GM18511 (cell line): Measurements from ENCODE around the gene C1QL4.
"Not testable (repeated sequence)": the region's sequence is repeated elsewhere in the genome, so short reads cannot be mapped to it uniquely, and the experiment has no call there.

Experiments used
- ATAC-seq: cut with Tn5 transposase; IDR thresholded peaks from one replicate; pipeline ENCODE4 v1.9.1; 2021; ENCODE audit warnings: mild to moderate bottlenecking, moderate library complexity; ENCODE audit not compliant: unreplicated experiment

The C1QL4 gene

GRCh38 chr12:49336645-49337584, at the start of gene C1QL4:
TSS of gene C1QL4 (minus strand) at chr12:49337188. CDS start at chr12:49336477, 711 bp downstream.
- peak; percentile 68 for ATAC-seq

GRCh38 chr12:49380184-49380583, 43.2 kb upstream of the C1QL4 start:
- ATAC-seq, result not testable (repeated sequence)

GRCh38 chr12:49377386-49377785, 40.4 kb upstream of the C1QL4 start:
- ATAC-seq, result no peak

- ATAC-seq, result no peak
Measured at GRCh38 chr12:49375406-49375805, 38.4 kb upstream of the C1QL4 start.

- ATAC-seq, result no peak
Measured at GRCh38 chr12:49370539-49370938, 33.6 kb upstream of the C1QL4 start.

- ATAC-seq, result peak; percentile 33
Measured at GRCh38 chr12:49369411-49370145, 32.6 kb upstream of the C1QL4 start.

- ATAC-seq, result no peak
Measured at GRCh38 chr12:49368240-49368600, 31.2 kb upstream of the C1QL4 start.

GRCh38 chr12:49367381-49368239, 30.6 kb upstream of the C1QL4 start, which contains the start of gene SPATS2:
TSS of gene SPATS2 (plus strand) at chr12:49367462. CDS start at chr12:49461013, 93,551 bp downstream.
- ATAC-seq, result no peak

GRCh38 chr12:49366652-49367380, 29.8 kb upstream of the C1QL4 start:
- peak; percentile 79 for ATAC-seq

- peak; percentile 20 for ATAC-seq
Measured at GRCh38 chr12:49366096-49366651, 29.2 kb upstream of the C1QL4 start.

- no peak for ATAC-seq
Measured at GRCh38 chr12:49365542-49365941, 28.6 kb upstream of the C1QL4 start.

GRCh38 chr12:49364989-49365388, 28.0 kb upstream of the C1QL4 start:
- ATAC-seq, result no peak

GRCh38 chr12:49362077-49362476, 25.1 kb upstream of the C1QL4 start:
- no peak for ATAC-seq

GRCh38 chr12:49359671-49360070, 22.7 kb upstream of the C1QL4 start:
- ATAC-seq, result no peak

GRCh38 chr12:49358483-49359141, 21.6 kb upstream of the C1QL4 start:
- ATAC-seq, result no peak

- ATAC-seq, result no peak
Measured at GRCh38 chr12:49357103-49357678, 20.2 kb upstream of the C1QL4 start.

- ATAC-seq, result no peak
Measured at GRCh38 chr12:49355913-49356312, 18.9 kb upstream of the C1QL4 start.

GRCh38 chr12:49352351-49352750, 15.4 kb upstream of the C1QL4 start:
- no peak for ATAC-seq

GRCh38 chr12:49349266-49349665, 12.3 kb upstream of the C1QL4 start:
- no peak for ATAC-seq
